Tibial nerve (tissue), 4 donors: ENCODE data around the gene ACOXL. TPM values are rescaled to one million over a fixed set of nuclear protein-coding genes. Genes with fewer than 3 reads are reported as not detected.
A peak's percentile ranks its signal among the peaks of the same experiment; 100 is the strongest.

Experiments
- DNase-seq, 2 donors: peaks; one replicate each; pipeline ENCODE4 v3.0.0-alpha.2; 2019; ENCODE audit warnings: low spot score in 2 of 2
- H3K27ac ChIP-seq, 4 donors: fragments of 200-600 bp; sonication (generic) in 3 of 4; one replicate each; pipeline ENCODE4 v1.5.1; 2017 to 2019; ENCODE audit warnings: mild to moderate bottlenecking in 1 of 4
- H3K27me3 ChIP-seq, 2 donors: fragments of 200-600 bp; sonication (generic) in 1 of 2; one replicate each; pipeline versions ENCODE4 v1.5.1 to v1.6.0; 2017 to 2019
- H3K36me3 ChIP-seq, 3 donors: fragments of 200-600 bp; sonication (generic); one replicate each; pipeline ENCODE4 v1.5.1; 2018 to 2019
- H3K4me1 ChIP-seq, 4 donors: fragments of 200-600 bp; sonication (generic) in 3 of 4; one replicate each; pipeline ENCODE4 v1.5.1; 2017 to 2019
- H3K4me3 ChIP-seq, 4 donors: fragments of 200-600 bp; sonication (generic) in 3 of 4; one replicate each; pipeline ENCODE4 v1.5.1; 2017 to 2019; ENCODE audit warnings: mild to moderate bottlenecking in 1 of 4, moderate library complexity in 1 of 4
- H3K9me3 ChIP-seq, 4 donors: fragments of 200-600 bp; sonication (generic) in 3 of 4; one replicate each; pipeline ENCODE4 v1.5.1; 2017 to 2019
- CTCF ChIP-seq, 5 experiments: fragments of 200-600 bp in 3 of 5; fragments of 450-650 bp in 2 of 5; sonication (generic) in 3 of 5; IDR thresholded peaks; one replicate each; pipeline ENCODE4 v1.5.1; 2016 to 2019; ENCODE audit warnings: antibody characterized with exemption in 5 of 5, mild to moderate bottlenecking in 3 of 5, moderate library complexity in 2 of 5
- EP300 ChIP-seq, 2 donors: sonication (generic); formaldehyde crosslinking; IDR thresholded peaks; one replicate each; pipeline ENCODE4 v1.6.1; 2017; ENCODE audit warnings: antibody characterized with exemption in 2 of 2, mild to moderate bottlenecking in 1 of 2
- POLR2A ChIP-seq, 2 donors: fragments of 450-650 bp; IDR thresholded peaks; one replicate each; pipeline ENCODE4 v1.6.1; 2017; ENCODE audit warnings: antibody characterized with exemption in 2 of 2, mild to moderate bottlenecking in 2 of 2, moderate library complexity in 2 of 2
- whole genome bisulfite sequencing, 2 donors: methylation state at CpG; one replicate each; pipeline ENCODE4 v1.1.5; 2018; 5-methylcytosine and 5-hydroxymethylcytosine counted together
- total RNA-seq, 4 donors: library from RNA; depleted of rRNA; stranded (reverse); fragments of >200 nt; gene quantifications; one replicate each; pipeline ENCODE4 v1.1.0, GENCODE V29; 2016

ACOXL gene
- total RNA-seq, 4 donors from 2014 or later: 0.30 TPM; not detected in 3

- H3K4me3 ChIP-seq: no peak overlapping the region
- DNase-seq: no peak
- no peaks in the 10 kb centered on the region for H3K36me3 ChIP-seq
- H3K9me3 ChIP-seq: no peaks in the 10 kb centered on the region
- TF ChIP-seq CTCF (IDR thresholded peaks at IDR 0.05) (no peak), EP300 (IDR thresholded peaks at IDR 0.05) (no peak), POLR2A (IDR thresholded peaks at IDR 0.05) (no peak)
- H3K27ac ChIP-seq: no peak overlapping the region
- H3K4me1 ChIP-seq: no peaks in the 10 kb centered on the region
- H3K27me3 ChIP-seq: peaks cover 0 to 33% of the 10 kb centered on the region in 2 donors
- WGBS, 2 donors: 89% methylated on average over 4 of the region's 4 CpGs
Measured at GRCh38 chr2:111111101-111111755, 378.9 kb downstream of the ACOXL start.

GRCh38 chr2:111113838-111114237 is 381.5 kb downstream of the ACOXL start:
- H3K27me3 ChIP-seq: peaks cover 0 to 38% of the 10 kb centered on the region in 2 donors
- H3K4me1 ChIP-seq: peaks cover 0 to 21% (median 14%) of the 10 kb centered on the region in 4 donors
- TF ChIP-seq CTCF (IDR thresholded peaks at IDR 0.05) (no peak), EP300 (IDR thresholded peaks at IDR 0.05) (no peak), POLR2A (IDR thresholded peaks at IDR 0.05) (no peak)
- H3K27ac ChIP-seq: no peak overlapping the region
- H3K4me3 ChIP-seq: no peak overlapping the region
- 95 to 97% methylated on average over 1 of the region's 1 CpG for WGBS, 2 donors
- DNase-seq: no peak
- H3K9me3 ChIP-seq: no peaks in the 10 kb centered on the region
- no peaks in the 10 kb centered on the region for H3K36me3 ChIP-seq

GRCh38 chr2:111116011-111116746 is 383.8 kb downstream of the ACOXL start:
- TF ChIP-seq CTCF (IDR thresholded peaks at IDR 0.05) (no peak), EP300 (IDR thresholded peaks at IDR 0.05) (no peak), POLR2A (IDR thresholded peaks at IDR 0.05) (no peak)
- H3K4me1 ChIP-seq: peaks cover 0 to 37% (median 28%) of the 10 kb centered on the region in 4 donors
- H3K27me3 ChIP-seq: peaks cover 0 to 46% of the 10 kb centered on the region in 2 donors
- no peak for DNase-seq
- H3K27ac ChIP-seq: no peak overlapping the region
- no peaks in the 10 kb centered on the region for H3K9me3 ChIP-seq
- WGBS, 2 donors: 71 to 78% methylated on average over 7 of the region's 7 CpGs
- no peak overlapping the region for H3K4me3 ChIP-seq
- no peaks in the 10 kb centered on the region for H3K36me3 ChIP-seq

- no peak overlapping the region for H3K27ac ChIP-seq
- 8 to 9% methylated on average over 27 to 30 of the region's 30 CpGs for WGBS, 2 donors
- no peak for TF ChIP-seq POLR2A (IDR thresholded peaks at IDR 0.05)
- TF ChIP-seq CTCF (IDR thresholded peaks at IDR 0.05): peak; percentile 80 to 90 (median 83)
- no peak for TF ChIP-seq EP300 (IDR thresholded peaks at IDR 0.05)
- peak; percentile 52 for DNase-seq
- peaks cover 0 to 43% (median 32%) of the 10 kb centered on the region in 4 donors for H3K4me1 ChIP-seq
- H3K9me3 ChIP-seq: no peaks in the 10 kb centered on the region
- H3K27me3 ChIP-seq: peaks cover 0 to 46% of the 10 kb centered on the region in 2 donors
- H3K4me3 ChIP-seq: peak overlapping the region; percentile 29 to 92 (median 82)
- H3K36me3 ChIP-seq: no peaks in the 10 kb centered on the region
Measured at GRCh38 chr2:111116843-111117597, 384.6 kb downstream of the ACOXL start.
